Lower leg skin (tissue), 3 donors: Measurements from ENCODE around the gene CXCL9.

Experiments
- CTCF ChIP-seq, 3 donors: fragments of 450-650 bp; IDR thresholded peaks; one replicate each; pipeline ENCODE4 v1.5.1; 2016; ENCODE audit warnings: antibody characterized with exemption in 3 of 3, mild to moderate bottlenecking in 3 of 3, moderate library complexity in 2 of 3
- POLR2A ChIP-seq, 2 donors: fragments of 450-650 bp; IDR thresholded peaks; one replicate each; pipeline ENCODE4 v1.6.1; 2016 to 2017; ENCODE audit warnings: antibody characterized with exemption in 2 of 2, mild to moderate bottlenecking in 1 of 2, moderate library complexity in 1 of 2

DNA sequence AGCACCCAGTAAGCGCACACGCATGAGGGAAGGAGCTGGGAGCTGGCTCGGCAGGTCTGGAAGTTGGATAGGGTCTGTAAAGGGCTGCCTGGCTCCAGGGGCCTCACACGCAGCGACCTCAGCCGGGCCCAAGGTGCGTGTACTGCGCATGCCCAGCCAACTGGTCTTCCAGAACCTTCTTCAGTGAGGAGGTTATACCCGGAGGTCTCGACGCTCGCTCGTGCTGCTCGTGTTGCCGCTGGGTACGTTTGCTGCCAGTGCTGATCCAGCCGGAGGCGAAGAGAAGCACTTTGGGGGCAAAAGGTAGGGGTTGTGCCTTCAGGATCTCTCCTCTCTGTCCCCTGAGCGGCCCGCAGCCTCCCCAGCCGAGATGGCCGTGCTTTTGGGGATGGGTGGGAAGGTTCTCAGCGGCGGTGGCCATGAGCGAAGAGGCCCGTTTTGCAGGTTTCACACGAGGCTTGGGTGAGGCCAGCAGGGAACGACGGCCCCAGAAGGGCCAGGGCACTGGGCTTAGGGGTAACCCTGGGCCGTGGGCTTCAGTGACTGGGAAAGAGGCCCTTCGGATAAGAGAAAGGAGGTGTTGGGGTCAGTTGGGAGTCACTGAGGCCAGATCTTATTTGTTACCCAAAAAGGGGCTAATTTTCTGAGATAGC, 3.8 kb upstream of the CXCL9 start:
- no peak for TF ChIP-seq CTCF (IDR thresholded peaks at IDR 0.05)
- no peak for TF ChIP-seq POLR2A (IDR thresholded peaks at IDR 0.05)
